ENCODE data around the gene PFKFB2. TPM values are rescaled to one million over a fixed set of nuclear protein-coding genes. Genes with fewer than 3 reads are reported as not detected.

PFKFB2 gene
- total and polyA plus RNA-seq, 7 experiments from 2014 or later = 0.64 to 4.6 (median 2.5) TPM

GRCh38 chr1:207064561-207064960, 11.5 kb downstream of the PFKFB2 start:
- intact Hi-C loops (cut with micrococcal nuclease) = no loop called here
- no peaks in the 10 kb centered on the region for H3K9me3 Mint-ChIP-seq
- Histone ChIP-seq H3K27me3 (ENCODE audit: control insufficient read depth in 2 of 2, insufficient read depth in 2 of 2, low read length in 2 of 2) (no peaks in the 10 kb centered on the region), H3K4me1 (ENCODE audit: control insufficient read depth in 2 of 2, insufficient read depth in 2 of 2, low read length in 2 of 2) (peaks cover 0 to 6% of the 10 kb centered on the region in 2 donors), H3K4me3 (ENCODE audit: low read length) (no peak overlapping the region), H3K36me3 (ENCODE audit: control insufficient read depth in 2 of 3, insufficient read depth in 3 of 3, low read length in 3 of 3) (peaks cover 0 to 17% (median 0%) of the 10 kb centered on the region in 3 experiments), H3K27ac (ENCODE audit: low read depth, low read length) (no peak overlapping the region), H3K9me3 (ENCODE audit: control insufficient read depth in 2 of 3, low read length in 3 of 3) (no peaks in the 10 kb centered on the region)
- ChIA-PET CTCF (interaction anchor here (1.2 to 1.3 kb wide), 2 partner anchors 15 to 28 kb away, joined by 4 read pairs; no protein-coding TSS in a partner anchor), POLR2A (no interaction called here)
- ATAC-seq (no peak), DNase-seq (no peak)
- no peak overlapping the region for H3K4me3 Mint-ChIP-seq
- H3K4me1 Mint-ChIP-seq = peaks cover 7 to 9% (median 8%) of the 10 kb centered on the region in 7 donors
- no peaks in the 10 kb centered on the region for H3K27me3 Mint-ChIP-seq
- peak overlapping the region in 1 of 9 donors; percentile 41 for H3K27ac Mint-ChIP-seq
- peaks cover 7 to 67% (median 13%) of the 10 kb centered on the region in 5 donors for H3K36me3 Mint-ChIP-seq

- DNase-seq (no peak), ATAC-seq (no peak)
- Mint-ChIP-seq H3K4me1 (peaks cover 26 to 35% (median 33%) of the 10 kb centered on the region in 7 donors), H3K9me3 (no peaks in the 10 kb centered on the region), H3K36me3 (peaks cover 4 to 56% (median 18%) of the 10 kb centered on the region in 5 donors), H3K27me3 (no peaks in the 10 kb centered on the region), H3K4me3 (no peak overlapping the region), H3K27ac (peak overlapping the region in 2 of 9 donors; percentile 6 to 17)
- no peaks in the 10 kb centered on the region for H3K27me3 ChIP-seq (ENCODE audit: control insufficient read depth in 2 of 2, insufficient read depth in 2 of 2, low read length in 2 of 2)
- H3K36me3 ChIP-seq (ENCODE audit: control insufficient read depth in 2 of 3, insufficient read depth in 3 of 3, low read length in 3 of 3) = peaks cover 0 to 15% (median 0%) of the 10 kb centered on the region in 3 experiments
- no peak overlapping the region for H3K27ac ChIP-seq (ENCODE audit: low read depth, low read length)
- H3K4me1 ChIP-seq (ENCODE audit: control insufficient read depth in 2 of 2, insufficient read depth in 2 of 2, low read length in 2 of 2) = peaks cover 6 to 29% of the 10 kb centered on the region in 2 donors
- CTCF ChIA-PET = interaction anchor here (0.6 to 1.5 kb wide), 2 partner anchors 17 to 434 kb away, joined by 3 to 4 read pairs; no protein-coding TSS in a partner anchor
- POLR2A ChIA-PET = no interaction called here
- no peak overlapping the region for H3K4me3 ChIP-seq (ENCODE audit: low read length)
- intact Hi-C loops (cut with micrococcal nuclease) = no loop called here
- no peaks in the 10 kb centered on the region for H3K9me3 ChIP-seq (ENCODE audit: control insufficient read depth in 2 of 3, low read length in 3 of 3)
Observed at GRCh38 chr1:207067185-207067584, 14.1 kb downstream of the PFKFB2 start.

- no peak overlapping the region for H3K27ac ChIP-seq (ENCODE audit: low read depth, low read length)
- POLR2A ChIA-PET = no interaction called here
- H3K9me3 ChIP-seq (ENCODE audit: control insufficient read depth in 2 of 3, low read length in 3 of 3) = no peaks in the 10 kb centered on the region
- H3K4me3 ChIP-seq (ENCODE audit: low read length) = no peak overlapping the region
- peaks cover 6 to 29% of the 10 kb centered on the region in 2 donors for H3K4me1 ChIP-seq (ENCODE audit: control insufficient read depth in 2 of 2, insufficient read depth in 2 of 2, low read length in 2 of 2)
- ATAC-seq = no peak
- peaks cover 4 to 51% (median 16%) of the 10 kb centered on the region in 5 donors for H3K36me3 Mint-ChIP-seq
- H3K27ac Mint-ChIP-seq = peak overlapping the region in 1 of 9 donors; percentile 6
- no peak overlapping the region for H3K4me3 Mint-ChIP-seq
- no peaks in the 10 kb centered on the region for H3K27me3 ChIP-seq (ENCODE audit: control insufficient read depth in 2 of 2, insufficient read depth in 2 of 2, low read length in 2 of 2)
- peaks cover 0 to 2% (median 0%) of the 10 kb centered on the region in 5 donors for H3K27me3 Mint-ChIP-seq
- CTCF ChIA-PET = interaction anchor here (1.5 kb wide), 1 partner anchor 18 kb away, joined by 3 read pairs; no protein-coding TSS in a partner anchor
- no peak for DNase-seq
- intact Hi-C loops (cut with micrococcal nuclease) = no loop called here
- peaks cover 0 to 10% (median 0%) of the 10 kb centered on the region in 3 experiments for H3K36me3 ChIP-seq (ENCODE audit: control insufficient read depth in 2 of 3, insufficient read depth in 3 of 3, low read length in 3 of 3)
- no peaks in the 10 kb centered on the region for H3K9me3 Mint-ChIP-seq
- peaks cover 26 to 40% (median 37%) of the 10 kb centered on the region in 7 donors for H3K4me1 Mint-ChIP-seq
Observed at GRCh38 chr1:207067665-207068064, 14.6 kb downstream of the PFKFB2 start.

- Histone ChIP-seq H3K27me3 (ENCODE audit: control insufficient read depth in 2 of 2, insufficient read depth in 2 of 2, low read length in 2 of 2) (no peaks in the 10 kb centered on the region), H3K27ac (ENCODE audit: low read depth, low read length) (no peak overlapping the region), H3K9me3 (ENCODE audit: control insufficient read depth in 2 of 3, low read length in 3 of 3) (no peaks in the 10 kb centered on the region), H3K4me1 (ENCODE audit: control insufficient read depth in 2 of 2, insufficient read depth in 2 of 2, low read length in 2 of 2) (peaks cover 6 to 29% of the 10 kb centered on the region in 2 donors), H3K4me3 (ENCODE audit: low read length) (no peak overlapping the region), H3K36me3 (ENCODE audit: control insufficient read depth in 2 of 3, insufficient read depth in 3 of 3, low read length in 3 of 3) (no peaks in the 10 kb centered on the region)
- no peak for DNase-seq
- intact Hi-C loops (cut with micrococcal nuclease) = no loop called here
- ChIA-PET POLR2A (interaction anchor here (1.4 kb wide), 1 partner anchor 19 kb away, joined by 3 read pairs; no protein-coding TSS in a partner anchor), CTCF (interaction anchor here (1.4 kb wide), 1 partner anchor 19 kb away, joined by 3 read pairs; no protein-coding TSS in a partner anchor)
- Mint-ChIP-seq H3K27ac (peak overlapping the region in 7 of 9 donors; percentile 56 to 85 (median 69)), H3K4me3 (peak overlapping the region in 3 of 10 donors; percentile 16 to 71 (median 33)), H3K9me3 (no peaks in the 10 kb centered on the region), H3K36me3 (peaks cover 0 to 37% (median 14%) of the 10 kb centered on the region in 5 donors), H3K4me1 (peaks cover 26 to 47% (median 42%) of the 10 kb centered on the region in 7 donors), H3K27me3 (peaks cover 0 to 8% (median 0%) of the 10 kb centered on the region in 5 donors)
- peak; percentile 51 for ATAC-seq
Observed at GRCh38 chr1:207069061-207069460, 16.0 kb downstream of the PFKFB2 start.

GRCh38 chr1:207069858-207070506, 16.9 kb downstream of the PFKFB2 start:
- peak in 1 of 9 donors; percentile 21 for DNase-seq
- CTCF ChIA-PET = interaction anchor here (0.5 to 2.6 kb wide), 4 partner anchors 13 to 422 kb away, joined by 3 to 9 read pairs (median 3); no protein-coding TSS in a partner anchor
- peak overlapping the region; percentile 38 for H3K27ac ChIP-seq (ENCODE audit: low read depth, low read length)
- peak overlapping the region in 7 of 10 donors; percentile 21 to 71 (median 65) for H3K4me3 Mint-ChIP-seq
- no peaks in the 10 kb centered on the region for H3K36me3 ChIP-seq (ENCODE audit: control insufficient read depth in 2 of 3, insufficient read depth in 3 of 3, low read length in 3 of 3)
- intact Hi-C loops (cut with micrococcal nuclease) = no loop called here
- H3K9me3 ChIP-seq (ENCODE audit: control insufficient read depth in 2 of 3, low read length in 3 of 3) = no peaks in the 10 kb centered on the region
- peak overlapping the region; percentile 47 to 95 (median 70) for H3K27ac Mint-ChIP-seq
- no peak overlapping the region for H3K4me3 ChIP-seq (ENCODE audit: low read length)
- POLR2A ChIA-PET = interaction anchor here (1.2 to 1.4 kb wide), 3 partner anchors 14 to 20 kb away, joined by 3 read pairs; no protein-coding TSS in a partner anchor
- H3K27me3 ChIP-seq (ENCODE audit: control insufficient read depth in 2 of 2, insufficient read depth in 2 of 2, low read length in 2 of 2) = no peaks in the 10 kb centered on the region
- no peak for ATAC-seq
- peaks cover 6 to 29% of the 10 kb centered on the region in 2 donors for H3K4me1 ChIP-seq (ENCODE audit: control insufficient read depth in 2 of 2, insufficient read depth in 2 of 2, low read length in 2 of 2)
- peaks cover 0 to 36% (median 14%) of the 10 kb centered on the region in 5 donors for H3K36me3 Mint-ChIP-seq
- H3K27me3 Mint-ChIP-seq = peaks cover 0 to 16% (median 0%) of the 10 kb centered on the region in 5 donors
- H3K9me3 Mint-ChIP-seq = no peaks in the 10 kb centered on the region
- H3K4me1 Mint-ChIP-seq = peaks cover 26 to 47% (median 42%) of the 10 kb centered on the region in 7 donors

- H3K36me3 Mint-ChIP-seq = peaks cover 0 to 30% (median 14%) of the 10 kb centered on the region in 5 donors
- H3K27me3 Mint-ChIP-seq = peaks cover 0 to 19% (median 0%) of the 10 kb centered on the region in 5 donors
- peaks cover 26 to 47% (median 42%) of the 10 kb centered on the region in 7 donors for H3K4me1 Mint-ChIP-seq
- no peaks in the 10 kb centered on the region for H3K27me3 ChIP-seq (ENCODE audit: control insufficient read depth in 2 of 2, insufficient read depth in 2 of 2, low read length in 2 of 2)
- H3K4me1 ChIP-seq (ENCODE audit: control insufficient read depth in 2 of 2, insufficient read depth in 2 of 2, low read length in 2 of 2) = peaks cover 6 to 29% of the 10 kb centered on the region in 2 donors
- peak; percentile 65 for ATAC-seq
- intact Hi-C loops (cut with micrococcal nuclease) = loop anchor here in 1 of 2 donors (1.0 kb wide), 1 partner anchor 18 kb away; the partner anchor contains the start of gene PFKFB2
- peak overlapping the region; percentile 38 for H3K27ac ChIP-seq (ENCODE audit: low read depth, low read length)
- ChIA-PET CTCF (interaction anchor here (0.5 to 2.6 kb wide), 8 partner anchors 12 to 421 kb away, joined by 3 to 9 read pairs (median 4); no protein-coding TSS in a partner anchor), POLR2A (interaction anchor here (0.6 to 2.0 kb wide), 5 partner anchors 15 to 53 kb away, joined by 3 to 10 read pairs (median 4); partner anchors contain the start of gene PFKFB2)
- no peaks in the 10 kb centered on the region for H3K9me3 ChIP-seq (ENCODE audit: control insufficient read depth in 2 of 3, low read length in 3 of 3)
- peak overlapping the region; percentile 63 to 87 (median 72) for H3K4me3 Mint-ChIP-seq
- H3K4me3 ChIP-seq (ENCODE audit: low read length) = peak overlapping the region; percentile 11
- peak overlapping the region; percentile 69 to 95 (median 71) for H3K27ac Mint-ChIP-seq
- H3K9me3 Mint-ChIP-seq = no peaks in the 10 kb centered on the region
- no peak for DNase-seq
- no peaks in the 10 kb centered on the region for H3K36me3 ChIP-seq (ENCODE audit: control insufficient read depth in 2 of 3, insufficient read depth in 3 of 3, low read length in 3 of 3)
Observed at GRCh38 chr1:207070811-207071210, 17.7 kb downstream of the PFKFB2 start.
